SK-N-SH (cell line): Measurements from ENCODE around the gene RBP3. TPM values are rescaled to one million over a fixed set of nuclear protein-coding genes. Genes with fewer than 3 reads are reported as not detected.

ENCODE experiments used
- CTCF ChIA-PET: fragments of 300-600, 350-600 bp; formaldehyde crosslinking; extraction: SDS; loops from one replicate; lab custom pipeline; 2021; lab: Yijun Ruan, JAX
- POLR2A ChIA-PET: fragments of 350-600 bp; sonication (Branson Sonifier 250); formaldehyde crosslinking; extraction: SDS; loops from one replicate; lab custom pipeline; 2020; ENCODE audit warnings: antibody characterized with exemption, inconsistent platforms; lab: Yijun Ruan, JAX
- DNase-seq: peaks from one replicate; pipeline ENCODE4 v3.0.0; 2012
- H2AFZ ChIP-seq: fragments of 200-600 bp; sonication (generic); 2 replicates; pipeline ENCODE4 v1.8.1; 2016; ENCODE audit warnings: antibody characterized with exemption, mild to moderate bottlenecking, low read depth
- H3F3A ChIP-seq: fragments of 200-600 bp; sonication (generic); replicated peaks from 2 replicates; pipeline ENCODE3; 2016; ENCODE audit warnings: antibody characterized with exemption, mild to moderate bottlenecking; ENCODE audit not compliant: insufficient read depth
- H3K27ac ChIP-seq, 2 experiments: fragments of 200-500 bp in 1 of 2; fragments of 200-600 bp in 1 of 2; sonication (Bioruptor generic) in 1 of 2; sonication (generic), shearing (Covaris generic) in 1 of 2; 2 replicates each; pipeline versions ENCODE4 v1.5.1 to v1.6.1; 2014 to 2016; ENCODE audit warnings: low read depth in 2 of 2, inconsistent platforms in 1 of 2, low read length in 1 of 2, mild to moderate bottlenecking in 1 of 2, mixed read lengths in 1 of 2
- H3K27me3 ChIP-seq: fragments of 200-600 bp; sonication (generic), shearing (Covaris generic); 2 replicates; pipeline ENCODE4 v1.6.1; 2016; ENCODE audit warnings: mixed run types; ENCODE audit not compliant: insufficient read depth
- H3K36me3 ChIP-seq, 2 experiments: fragments of 200-500 bp in 1 of 2; fragments of 200-600 bp in 1 of 2; sonication (Bioruptor generic) in 1 of 2; sonication (generic) in 1 of 2; replicated peaks in 1 of 2; 2 replicates each; pipeline versions ENCODE3 to v1.5.1; 2014 to 2016; ENCODE audit warnings: low read length in 1 of 2, mild to moderate bottlenecking in 1 of 2; ENCODE audit not compliant: insufficient read depth in 2 of 2, control insufficient read depth in 1 of 2
- H3K4me1 ChIP-seq, 2 experiments: fragments of 200-500 bp in 1 of 2; fragments of 200-600 bp in 1 of 2; sonication (Bioruptor generic) in 1 of 2; sonication (generic), shearing (Covaris generic) in 1 of 2; 2 replicates each; pipeline versions ENCODE4 v1.5.1 to v1.6.1; 2014 to 2016; ENCODE audit warnings: low read depth in 1 of 2, low read length in 1 of 2, mixed run types in 1 of 2; ENCODE audit not compliant: insufficient read depth in 2 of 2, control insufficient read depth in 1 of 2
- H3K4me2 ChIP-seq: fragments of 200-600 bp; sonication (generic), shearing (Covaris generic); 2 replicates; pipeline ENCODE4 v1.6.1; 2017; ENCODE audit warnings: mixed run types
- H3K4me3 ChIP-seq, 2 experiments: fragments of 200-500 bp in 1 of 2; fragments of 200-600 bp in 1 of 2; sonication (Bioruptor generic) in 1 of 2; sonication (generic), shearing (Covaris generic) in 1 of 2; 2 replicates each; pipeline versions ENCODE4 v1.5.1 to v1.8.1; 2014 to 2016; ENCODE audit warnings: low read depth in 2 of 2, inconsistent platforms in 1 of 2, low read length in 1 of 2, mild to moderate bottlenecking in 1 of 2, mixed read lengths in 1 of 2, moderate library complexity in 1 of 2
- H3K79me2 ChIP-seq: fragments of 200-600 bp; sonication (generic); 2 replicates; pipeline ENCODE4 v1.8.1; 2017; ENCODE audit warnings: mild to moderate bottlenecking; ENCODE audit not compliant: insufficient read depth
- H3K9ac ChIP-seq: fragments of 200-600 bp; sonication (generic); 2 replicates; pipeline ENCODE4 v1.6.1; 2017; ENCODE audit warnings: mixed run types
- H3K9me2 ChIP-seq: fragments of 200-600 bp; sonication (generic); 2 replicates; pipeline ENCODE4 v1.6.1; 2017; ENCODE audit warnings: mixed run types
- H3K9me3 ChIP-seq: fragments of 200-600 bp; sonication (generic); 2 replicates; pipeline ENCODE4 v1.6.1; 2017; ENCODE audit warnings: mixed run types, mild to moderate bottlenecking, moderate library complexity
- H4K20me1 ChIP-seq: fragments of 200-600 bp; sonication (generic); 2 replicates; pipeline ENCODE4 v1.6.1; 2017; ENCODE audit warnings: mild to moderate bottlenecking, mixed run types; ENCODE audit not compliant: insufficient read depth
- ELF1 ChIP-seq: IDR thresholded peaks from 2 replicates; pipeline ENCODE4 v1.4.0; 2012
- EZH2phosphoT487 ChIP-seq: fragments of 200-600 bp; sonication (generic); IDR thresholded peaks from 2 replicates; pipeline ENCODE4 v1.6.1; 2017; ENCODE audit warnings: low read depth, mixed run types, mild to moderate bottlenecking, antibody characterized with exemption, moderate library complexity, borderline replicate concordance
- FOSL2 ChIP-seq: IDR thresholded peaks from 2 replicates; pipeline ENCODE4 v1.4.0; 2012; ENCODE audit warnings: low read depth, mild to moderate bottlenecking, moderate library complexity, borderline replicate concordance
- FOXM1 ChIP-seq: IDR thresholded peaks from 2 replicates; pipeline ENCODE4 v1.4.0; 2012; ENCODE audit warnings: low read depth, mild to moderate bottlenecking
- GATA2 ChIP-seq: sonication (generic); formaldehyde crosslinking; IDR thresholded peaks from 2 replicates; pipeline ENCODE4 v1.5.0; 2020; ENCODE audit warnings: mild to moderate bottlenecking, missing genetic modification reagents
- MAX ChIP-seq: IDR thresholded peaks from 2 replicates; pipeline ENCODE4 v1.4.0; 2012; ENCODE audit warnings: low read depth
- NRF1 ChIP-seq: IDR thresholded peaks from 2 replicates; pipeline ENCODE4 v1.6.1; 2012; ENCODE audit warnings: low read depth, mild to moderate bottlenecking, low read length
- POLR2AphosphoS5 ChIP-seq: IDR thresholded peaks from 2 replicates; pipeline ENCODE4 v1.6.1; 2012; ENCODE audit warnings: low read depth, low read length
- REST ChIP-seq: IDR thresholded peaks from 2 replicates; pipeline ENCODE4 v1.6.1; 2012; ENCODE audit warnings: mild to moderate bottlenecking, low read depth, low read length, moderate library complexity
- RXRA ChIP-seq: IDR thresholded peaks from 2 replicates; pipeline ENCODE4 v1.4.0; 2012; ENCODE audit warnings: low read depth, mild to moderate bottlenecking, borderline replicate concordance
- SMC3 ChIP-seq: IDR thresholded peaks from 2 replicates; pipeline ENCODE4 v1.6.1; 2012; ENCODE audit warnings: low read depth, low read length, improper control_type of control experiment
- TCF12 ChIP-seq: IDR thresholded peaks from 2 replicates; pipeline ENCODE4 v1.4.0; 2012
- TEAD4 ChIP-seq: IDR thresholded peaks from 2 replicates; pipeline ENCODE4 v1.4.0; 2012; ENCODE audit warnings: mild to moderate bottlenecking, borderline replicate concordance; ENCODE audit not compliant: insufficient read depth
- WGBS: methylation state at CpG from one replicate; pipeline ENCODE4 v1.1.6; 2017; ENCODE audit warnings: low lambda C conversion rate; 5-methylcytosine and 5-hydroxymethylcytosine counted together
- polyA plus RNA-seq, 3 experiments: library from polyadenylated mRNA; depleted of rRNA; stranded (reverse); fragments of >200 nt; gene quantifications; 2 replicates each; pipeline ENCODE4 v1.2.3, GENCODE V29; 2012
- TF ChIP-seq, protein P1 (sequence below): fragments of 150-350 bp; IDR thresholded peaks from 2 replicates; pipeline ENCODE4 v1.6.1; 2016; ENCODE audit warnings: mild to moderate bottlenecking, low read depth, low read length
- TF ChIP-seq, protein P2 (sequence below): fragments of 150-350 bp; IDR thresholded peaks from 2 replicates; pipeline ENCODE4 v1.6.1; 2017; ENCODE audit warnings: antibody characterized with exemption, low read length, low read depth, borderline replicate concordance

Gene RBP3
- polyA plus RNA-seq, 1 of the 3 experiments (the other 2 are of a cell fraction): not detected

GRCh38 chr10:47346581-47347302 is 1.4 kb upstream of the RBP3 start:
- no peaks in the 10 kb centered on the region for H3K79me2 ChIP-seq
- no peaks in the 10 kb centered on the region for H4K20me1 ChIP-seq
- H3K4me3 ChIP-seq: no peak overlapping the region
- no peak for DNase-seq
- CTCF ChIA-PET: interaction anchor here (0.6 to 5.2 kb wide), 4 partner anchors 14 to 322 kb away, joined by 3 to 23 read pairs (median 8); no protein-coding TSS in a partner anchor
- no peaks in the 10 kb centered on the region for H3K9me3 ChIP-seq
- 0 out of 2 replicates have a peak, but pooled peaks cover 4% of the 10 kb centered on the region for H3K9me2 ChIP-seq
- peak overlapping the region in 1 of 2 experiments; percentile 85; a peak in 1 of 4 replicates for H3K27ac ChIP-seq
- WGBS: 61% methylated on average over 13 of the region's 13 CpGs
- no peak overlapping the region for H2AFZ ChIP-seq
- TF ChIP-seq SMC3 (no peak), EZH2phosphoT487 (no peak), FOXM1 (no peak), ELF1 (no peak), NRF1 (no peak), TCF12 (no peak), POLR2AphosphoS5 (no peak), FOSL2 (no peak), REST (no peak), GATA2 (CRISPR knock-in tag) (no peak), TEAD4 (no peak), RXRA (no peak), MAX (no peak)
- TF ChIP-seq, protein P1, sequence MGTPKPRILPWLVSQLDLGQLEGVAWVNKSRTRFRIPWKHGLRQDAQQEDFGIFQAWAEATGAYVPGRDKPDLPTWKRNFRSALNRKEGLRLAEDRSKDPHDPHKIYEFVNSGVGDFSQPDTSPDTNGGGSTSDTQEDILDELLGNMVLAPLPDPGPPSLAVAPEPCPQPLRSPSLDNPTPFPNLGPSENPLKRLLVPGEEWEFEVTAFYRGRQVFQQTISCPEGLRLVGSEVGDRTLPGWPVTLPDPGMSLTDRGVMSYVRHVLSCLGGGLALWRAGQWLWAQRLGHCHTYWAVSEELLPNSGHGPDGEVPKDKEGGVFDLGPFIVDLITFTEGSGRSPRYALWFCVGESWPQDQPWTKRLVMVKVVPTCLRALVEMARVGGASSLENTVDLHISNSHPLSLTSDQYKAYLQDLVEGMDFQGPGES: no peak
- TF ChIP-seq, protein P2, sequence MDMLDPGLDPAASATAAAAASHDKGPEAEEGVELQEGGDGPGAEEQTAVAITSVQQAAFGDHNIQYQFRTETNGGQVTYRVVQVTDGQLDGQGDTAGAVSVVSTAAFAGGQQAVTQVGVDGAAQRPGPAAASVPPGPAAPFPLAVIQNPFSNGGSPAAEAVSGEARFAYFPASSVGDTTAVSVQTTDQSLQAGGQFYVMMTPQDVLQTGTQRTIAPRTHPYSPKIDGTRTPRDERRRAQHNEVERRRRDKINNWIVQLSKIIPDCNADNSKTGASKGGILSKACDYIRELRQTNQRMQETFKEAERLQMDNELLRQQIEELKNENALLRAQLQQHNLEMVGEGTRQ: no peak
- H3F3A ChIP-seq: no peaks in the 10 kb centered on the region
- peaks cover 0 to 33% of the 10 kb centered on the region in 2 experiments; a peak in 2 of 4 replicates for H3K4me1 ChIP-seq
- H3K27me3 ChIP-seq: peaks cover 28% of the 10 kb centered on the region
- no peak overlapping the region for H3K4me2 ChIP-seq
- H3K36me3 ChIP-seq: no peaks in the 10 kb centered on the region
- H3K9ac ChIP-seq: no peak overlapping the region
- POLR2A ChIA-PET: no interaction called here
